ENCODE results near the gene LYRM4. TPM values are rescaled to one million over a fixed set of nuclear protein-coding genes. Genes with fewer than 3 reads are reported as not detected.

LYRM4 gene
- total and polyA plus RNA-seq, 4 donors, result 17.9 to 28.7 (median 21.1) TPM

DNA sequence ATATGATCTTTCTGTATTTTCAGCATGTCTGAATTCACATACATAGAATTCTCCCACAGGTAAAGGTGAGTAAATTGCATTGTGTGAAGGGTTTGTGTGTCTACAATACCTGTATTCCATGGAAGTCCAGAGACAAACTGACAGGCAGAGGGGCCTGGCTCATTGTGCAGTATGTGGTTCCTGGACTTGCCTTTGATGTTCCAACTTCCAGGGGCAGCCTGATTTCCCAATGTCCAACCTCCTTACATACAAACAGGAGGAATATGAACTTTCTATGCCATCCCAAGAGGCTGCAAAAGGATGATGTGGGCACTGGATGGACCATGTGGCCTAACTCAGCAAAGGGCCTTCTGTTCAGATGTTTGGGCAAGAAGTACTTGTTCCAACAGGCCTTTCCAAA, 58.5 kb downstream of the LYRM4 start:
- no peak overlapping the region for H3K4me3 ChIP-seq (ENCODE audit: low read length in 2 of 2)
- DNase-seq (no peak), ATAC-seq (ENCODE audit: low FRiP score) (no peak)
- no peaks in the 10 kb centered on the region for H3K27me3 ChIP-seq (ENCODE audit: control insufficient read depth in 1 of 2, insufficient read depth in 2 of 2, low read length in 1 of 2)
- no peak overlapping the region for H3K27ac ChIP-seq (ENCODE audit: low read depth in 1 of 2, low read length in 2 of 2)
- H3K36me3 ChIP-seq (ENCODE audit: control insufficient read depth in 1 of 2, insufficient read depth in 2 of 2, low read length in 1 of 2), result no peaks in the 10 kb centered on the region
- H3K4me1 ChIP-seq (ENCODE audit: control insufficient read depth in 1 of 2, insufficient read depth in 2 of 2, low read length in 2 of 2), result peaks cover 4 to 6% of the 10 kb centered on the region in 2 donors
- H3K9me3 ChIP-seq (ENCODE audit: control insufficient read depth, low read length), result no peaks in the 10 kb centered on the region
- intact Hi-C loops (cut with DNase I), result no loop called here

DNA sequence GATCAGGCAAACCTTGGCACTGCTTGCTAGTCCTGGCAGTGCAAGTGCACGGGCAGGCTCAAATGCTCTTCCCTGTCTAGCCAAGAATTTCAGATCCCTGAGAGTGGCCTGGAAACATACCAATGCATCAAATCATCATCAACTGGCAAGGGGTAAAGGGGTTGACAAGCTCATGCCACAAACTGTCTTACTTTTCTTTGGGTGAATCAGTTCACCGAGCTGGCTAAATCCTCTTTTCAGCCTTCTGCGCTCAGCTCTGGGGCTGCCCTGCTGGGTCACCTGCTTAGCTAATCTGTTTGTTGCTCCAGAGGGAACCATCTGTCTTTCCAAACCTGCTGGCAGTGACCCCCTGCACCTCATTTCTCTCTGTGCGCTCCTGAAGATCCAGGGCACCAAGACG, 59.5 kb downstream of the LYRM4 start:
- intact Hi-C loops (cut with DNase I), result no loop called here

GRCh38 chr6:5199702-5200101, 61.0 kb downstream of the LYRM4 start:
- intact Hi-C loops (cut with DNase I), result no loop called here
- Histone ChIP-seq H3K4me3 (ENCODE audit: low read length in 2 of 2) (no peak overlapping the region), H3K36me3 (ENCODE audit: control insufficient read depth in 1 of 2, insufficient read depth in 2 of 2, low read length in 1 of 2) (no peaks in the 10 kb centered on the region), H3K4me1 (ENCODE audit: control insufficient read depth in 1 of 2, insufficient read depth in 2 of 2, low read length in 2 of 2) (no peaks in the 10 kb centered on the region), H3K27me3 (ENCODE audit: control insufficient read depth in 1 of 2, insufficient read depth in 2 of 2, low read length in 1 of 2) (no peaks in the 10 kb centered on the region), H3K9me3 (ENCODE audit: control insufficient read depth, low read length) (no peaks in the 10 kb centered on the region), H3K27ac (ENCODE audit: low read depth in 1 of 2, low read length in 2 of 2) (no peak overlapping the region)
- ATAC-seq (ENCODE audit: low FRiP score), result no peak
- DNase-seq, result no peak

More for the DNA sequence above, 59.5 kb downstream of the LYRM4 start:
- Histone ChIP-seq H3K9me3 (ENCODE audit: control insufficient read depth, low read length) (no peaks in the 10 kb centered on the region), H3K36me3 (ENCODE audit: control insufficient read depth in 1 of 2, insufficient read depth in 2 of 2, low read length in 1 of 2) (no peaks in the 10 kb centered on the region), H3K4me3 (ENCODE audit: low read length in 2 of 2) (no peak overlapping the region), H3K4me1 (ENCODE audit: control insufficient read depth in 1 of 2, insufficient read depth in 2 of 2, low read length in 2 of 2) (peaks cover 4 to 6% of the 10 kb centered on the region in 2 donors), H3K27ac (ENCODE audit: low read depth in 1 of 2, low read length in 2 of 2) (no peak overlapping the region), H3K27me3 (ENCODE audit: control insufficient read depth in 1 of 2, insufficient read depth in 2 of 2, low read length in 1 of 2) (no peaks in the 10 kb centered on the region)
- WGBS, 2 donors, result 46 to 60% methylated on average over 5 of the region's 5 CpGs
- DNase-seq (no peak), ATAC-seq (ENCODE audit: low FRiP score) (no peak)

- Histone ChIP-seq H3K9me3 (ENCODE audit: control insufficient read depth, low read length) (no peaks in the 10 kb centered on the region), H3K27ac (ENCODE audit: low read depth in 1 of 2, low read length in 2 of 2) (no peak overlapping the region), H3K4me3 (ENCODE audit: low read length in 2 of 2) (no peak overlapping the region), H3K27me3 (ENCODE audit: control insufficient read depth in 1 of 2, insufficient read depth in 2 of 2, low read length in 1 of 2) (no peaks in the 10 kb centered on the region), H3K36me3 (ENCODE audit: control insufficient read depth in 1 of 2, insufficient read depth in 2 of 2, low read length in 1 of 2) (no peaks in the 10 kb centered on the region), H3K4me1 (ENCODE audit: control insufficient read depth in 1 of 2, insufficient read depth in 2 of 2, low read length in 2 of 2) (no peaks in the 10 kb centered on the region)
- ATAC-seq (ENCODE audit: low FRiP score) (no peak), DNase-seq (no peak)
- intact Hi-C loops (cut with DNase I), result no loop called here
- 97 to 98% methylated on average over 2 of the region's 2 CpGs for WGBS, 2 donors
These were observed 61.5 kb downstream of the LYRM4 start for GRCh38 chr6:5199283-5199682.

DNA sequence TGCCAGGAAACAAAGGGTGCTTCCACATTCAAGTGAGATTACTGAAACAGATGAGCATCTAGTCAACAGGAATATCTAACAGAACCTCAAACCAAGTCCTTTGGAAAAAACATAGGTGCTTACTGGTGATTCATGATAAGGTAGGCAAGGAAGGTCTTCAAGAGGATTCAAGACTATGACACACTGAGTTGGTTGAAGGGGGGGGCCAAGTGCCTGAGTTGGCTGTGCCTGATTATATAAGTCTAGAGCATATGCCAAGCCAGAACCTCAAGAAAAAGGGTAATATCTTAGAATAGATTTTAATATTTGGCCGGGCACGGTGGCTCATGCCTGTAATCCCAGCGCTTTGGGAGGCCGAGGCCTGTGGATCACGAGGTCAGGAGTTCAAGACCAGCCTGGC, 63.7 kb downstream of the LYRM4 start:
- ATAC-seq (ENCODE audit: low FRiP score) (no peak), DNase-seq (no peak)
- Histone ChIP-seq H3K4me1 (ENCODE audit: control insufficient read depth in 1 of 2, insufficient read depth in 2 of 2, low read length in 2 of 2) (peaks cover 0 to 2% of the 10 kb centered on the region in 2 donors), H3K9me3 (ENCODE audit: control insufficient read depth, low read length) (no peaks in the 10 kb centered on the region), H3K27ac (ENCODE audit: low read depth in 1 of 2, low read length in 2 of 2) (no peak overlapping the region), H3K27me3 (ENCODE audit: control insufficient read depth in 1 of 2, insufficient read depth in 2 of 2, low read length in 1 of 2) (no peaks in the 10 kb centered on the region), H3K4me3 (ENCODE audit: low read length in 2 of 2) (no peak overlapping the region), H3K36me3 (ENCODE audit: control insufficient read depth in 1 of 2, insufficient read depth in 2 of 2, low read length in 1 of 2) (no peaks in the 10 kb centered on the region)
- WGBS, 2 donors, result 90 to 96% methylated on average over 5 of the region's 5 CpGs
- intact Hi-C loops (cut with DNase I), result no loop called here

DNA sequence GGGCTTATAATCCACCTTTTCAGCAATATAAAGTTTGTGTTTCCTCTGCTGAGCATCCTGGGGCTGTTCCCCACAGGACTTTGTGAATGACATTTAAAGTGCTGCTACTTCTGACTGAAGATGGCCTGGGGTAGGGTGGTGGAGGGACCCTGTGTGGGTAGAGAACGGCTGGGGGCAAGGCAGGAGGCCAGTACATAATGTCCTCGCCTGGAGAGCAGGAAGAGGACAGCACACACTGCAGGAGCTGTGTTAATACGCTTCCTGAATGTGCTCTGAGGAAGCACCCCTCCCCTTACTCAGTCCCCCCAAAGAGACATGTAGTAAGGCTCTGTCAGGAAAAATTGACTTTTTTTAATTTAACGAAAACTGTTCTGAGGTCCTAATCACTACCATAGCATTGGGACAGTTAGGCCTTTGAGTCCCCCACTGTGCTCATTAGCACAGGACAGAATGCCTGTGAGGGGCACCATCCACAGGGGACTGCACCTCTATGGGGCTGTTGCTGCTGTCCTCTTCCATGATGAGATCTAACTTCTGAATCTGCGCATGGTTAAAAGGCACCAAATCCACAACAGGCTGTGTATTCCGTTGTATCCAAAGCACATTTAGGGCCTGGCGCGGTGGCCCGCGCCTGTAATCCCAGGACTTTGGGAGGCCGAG, 68.5 kb downstream of the LYRM4 start:
- intact Hi-C loops (cut with DNase I), result no loop called here
- 96% methylated on average over 11 of the region's 11 CpGs for WGBS, 2 donors
- no peak overlapping the region for H3K27ac ChIP-seq (ENCODE audit: low read depth in 1 of 2, low read length in 2 of 2)
- peaks cover 0 to 7% of the 10 kb centered on the region in 2 donors for H3K4me1 ChIP-seq (ENCODE audit: control insufficient read depth in 1 of 2, insufficient read depth in 2 of 2, low read length in 2 of 2)
- no peaks in the 10 kb centered on the region for H3K36me3 ChIP-seq (ENCODE audit: control insufficient read depth in 1 of 2, insufficient read depth in 2 of 2, low read length in 1 of 2)
- H3K27me3 ChIP-seq (ENCODE audit: control insufficient read depth in 1 of 2, insufficient read depth in 2 of 2, low read length in 1 of 2), result no peaks in the 10 kb centered on the region
- no peak for ATAC-seq (ENCODE audit: low FRiP score)
- no peak for DNase-seq
- H3K4me3 ChIP-seq (ENCODE audit: low read length in 2 of 2), result no peak overlapping the region
- no peaks in the 10 kb centered on the region for H3K9me3 ChIP-seq (ENCODE audit: control insufficient read depth, low read length)

DNA sequence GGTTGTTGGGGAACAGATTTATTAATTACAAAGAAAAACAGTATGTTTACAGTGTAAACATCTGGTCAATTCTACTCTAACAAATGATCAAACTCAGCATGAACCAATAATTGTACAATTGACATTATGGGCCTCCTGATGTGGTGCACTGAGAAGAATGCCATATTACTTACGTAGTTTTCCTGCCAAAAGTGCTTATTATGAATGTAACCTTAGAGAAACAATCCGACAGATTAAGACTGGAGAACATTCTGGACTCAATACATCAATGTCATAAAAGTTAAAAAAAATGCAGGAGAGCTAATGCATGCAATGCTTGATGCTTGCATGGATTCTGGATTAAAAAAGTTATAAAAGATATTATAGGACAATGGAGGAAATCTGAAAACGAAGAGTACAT, 69.0 kb downstream of the LYRM4 start:
- ATAC-seq (ENCODE audit: low FRiP score), result no peak

GRCh38 chr6:5191222-5191621, 69.5 kb downstream of the LYRM4 start:
- Histone ChIP-seq H3K4me3 (ENCODE audit: low read length in 2 of 2) (no peak overlapping the region), H3K27me3 (ENCODE audit: control insufficient read depth in 1 of 2, insufficient read depth in 2 of 2, low read length in 1 of 2) (no peaks in the 10 kb centered on the region), H3K36me3 (ENCODE audit: control insufficient read depth in 1 of 2, insufficient read depth in 2 of 2, low read length in 1 of 2) (no peaks in the 10 kb centered on the region), H3K27ac (ENCODE audit: low read depth in 1 of 2, low read length in 2 of 2) (no peak overlapping the region), H3K4me1 (ENCODE audit: control insufficient read depth in 1 of 2, insufficient read depth in 2 of 2, low read length in 2 of 2) (peaks cover 0 to 7% of the 10 kb centered on the region in 2 donors), H3K9me3 (ENCODE audit: control insufficient read depth, low read length) (no peaks in the 10 kb centered on the region)
- intact Hi-C loops (cut with DNase I), result no loop called here
- ATAC-seq (ENCODE audit: low FRiP score), result no peak
- DNase-seq, result no peak
- 94% methylated on average over 6 of the region's 6 CpGs for WGBS, 2 donors

More for the DNA sequence above, 69.0 kb downstream of the LYRM4 start:
- H3K27ac ChIP-seq (ENCODE audit: low read depth in 1 of 2, low read length in 2 of 2), result no peak overlapping the region
- intact Hi-C loops (cut with DNase I), result no loop called here
- no peaks in the 10 kb centered on the region for H3K36me3 ChIP-seq (ENCODE audit: control insufficient read depth in 1 of 2, insufficient read depth in 2 of 2, low read length in 1 of 2)
- peaks cover 0 to 7% of the 10 kb centered on the region in 2 donors for H3K4me1 ChIP-seq (ENCODE audit: control insufficient read depth in 1 of 2, insufficient read depth in 2 of 2, low read length in 2 of 2)
- H3K27me3 ChIP-seq (ENCODE audit: control insufficient read depth in 1 of 2, insufficient read depth in 2 of 2, low read length in 1 of 2), result no peaks in the 10 kb centered on the region
- 59 to 69% methylated on average over 3 of the region's 3 CpGs for whole genome bisulfite sequencing, 2 donors
- DNase-seq, result no peak
- no peaks in the 10 kb centered on the region for H3K9me3 ChIP-seq (ENCODE audit: control insufficient read depth, low read length)
- no peak overlapping the region for H3K4me3 ChIP-seq (ENCODE audit: low read length in 2 of 2)

- H3K9me3 ChIP-seq (ENCODE audit: control insufficient read depth, low read length), result no peaks in the 10 kb centered on the region
- WGBS, 2 donors, result 8 to 26% methylated on average over 3 of the region's 3 CpGs
- DNase-seq (no peak), ATAC-seq (ENCODE audit: low FRiP score) (peak; percentile 74)
- H3K27ac ChIP-seq (ENCODE audit: low read depth in 1 of 2, low read length in 2 of 2), result no peak overlapping the region
- no peak overlapping the region for H3K4me3 ChIP-seq (ENCODE audit: low read length in 2 of 2)
- no peaks in the 10 kb centered on the region for H3K27me3 ChIP-seq (ENCODE audit: control insufficient read depth in 1 of 2, insufficient read depth in 2 of 2, low read length in 1 of 2)
- H3K4me1 ChIP-seq (ENCODE audit: control insufficient read depth in 1 of 2, insufficient read depth in 2 of 2, low read length in 2 of 2), result peaks cover 0 to 7% of the 10 kb centered on the region in 2 donors
- intact Hi-C loops (cut with DNase I), result no loop called here
- H3K36me3 ChIP-seq (ENCODE audit: control insufficient read depth in 1 of 2, insufficient read depth in 2 of 2, low read length in 1 of 2), result peaks cover 0 to 2% of the 10 kb centered on the region in 2 donors
These were observed 70.2 kb downstream of the LYRM4 start for GRCh38 chr6:5190507-5190906.
